GM19043 (cell line): ENCODE data around the gene SWT1.

Experiments
- ATAC-seq: cut with Tn5 transposase; IDR thresholded peaks from one replicate; pipeline ENCODE4 v1.9.1; 2021; ENCODE audit warnings: low read depth; ENCODE audit not compliant: unreplicated experiment

SWT1 gene, protein sequence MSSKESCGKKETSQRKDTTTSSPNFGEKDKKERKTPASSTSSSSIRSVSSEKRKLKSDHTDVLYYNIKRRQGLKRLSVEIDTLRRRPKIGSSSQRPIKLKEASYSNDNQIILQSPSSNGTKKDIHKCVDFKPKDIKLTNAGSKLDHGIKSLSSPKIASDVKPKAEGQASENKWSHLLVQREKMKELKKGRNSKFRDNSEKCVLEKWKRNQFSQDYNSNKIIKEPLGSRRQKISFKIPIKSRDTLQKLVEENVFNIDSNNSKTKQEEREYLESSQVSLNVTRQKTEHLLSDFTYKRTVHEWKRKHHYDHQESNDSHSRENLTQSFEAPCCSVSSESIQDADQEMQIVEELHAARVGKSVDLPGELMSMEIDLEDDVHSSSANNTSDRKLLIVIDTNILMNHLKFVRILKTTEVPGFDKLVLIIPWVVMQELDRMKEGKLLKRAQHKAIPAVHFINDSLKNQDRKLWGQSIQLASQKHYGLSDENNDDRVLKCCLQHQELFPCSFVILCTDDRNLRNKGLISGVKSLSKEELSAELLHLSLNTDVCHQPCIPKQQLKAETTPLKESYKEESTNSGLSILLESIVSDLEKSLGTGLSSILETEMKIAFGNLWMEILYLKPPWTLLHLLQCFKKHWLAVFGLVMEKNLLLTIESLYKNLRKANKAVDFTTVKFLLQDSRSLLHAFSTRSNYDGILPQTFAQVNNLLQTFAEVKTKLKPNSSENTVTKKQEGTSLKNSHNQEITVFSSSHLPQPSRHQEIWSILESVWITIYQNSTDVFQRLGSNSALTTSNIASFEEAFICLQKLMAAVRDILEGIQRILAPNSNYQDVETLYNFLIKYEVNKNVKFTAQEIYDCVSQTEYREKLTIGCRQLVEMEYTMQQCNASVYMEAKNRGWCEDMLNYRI

DNA sequence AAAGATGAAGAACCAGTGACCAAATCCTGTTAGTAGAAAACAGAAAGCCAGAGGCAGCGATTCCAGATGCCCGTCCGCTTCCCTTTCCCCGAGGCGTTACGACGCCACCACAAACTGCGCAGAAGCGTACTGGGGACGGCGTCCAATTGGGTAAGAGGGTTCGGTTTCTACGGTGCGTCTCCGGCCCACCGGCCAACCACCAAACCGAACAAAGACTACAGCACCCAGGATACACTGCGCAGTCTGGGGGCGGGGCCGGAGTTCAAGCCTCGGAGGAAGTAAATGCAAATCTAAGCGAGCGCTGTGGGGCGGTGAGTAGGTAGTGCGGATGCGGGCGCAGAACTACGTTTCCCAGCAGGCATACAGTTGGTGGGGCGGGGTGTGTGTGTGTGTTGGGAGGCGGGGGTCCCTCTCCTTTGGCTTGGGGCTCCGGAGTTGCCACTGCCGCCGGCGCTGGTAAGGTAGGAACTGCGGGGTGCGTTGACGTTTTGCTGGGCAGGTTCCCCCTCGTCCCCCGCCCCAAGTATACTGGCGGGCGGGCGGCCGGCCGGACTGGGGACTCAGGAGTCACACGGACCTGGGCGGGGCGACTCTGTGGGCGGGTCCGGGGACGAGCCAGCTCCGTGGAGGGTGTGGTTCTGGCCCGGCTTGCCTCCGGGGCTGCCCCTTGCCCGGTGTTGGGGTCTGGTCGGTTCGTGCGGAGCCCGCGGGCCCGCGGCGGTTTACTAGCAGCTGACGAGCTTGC is at the start of gene SWT1, which contains the start of gene TRMT1L:
Gene SWT1 (plus strand): TSS at position 314 of the 745 bp plus-strand sequence. CDS start 3,675 bp downstream, outside the sequence.
Gene TRMT1L (minus strand): TSS at position 100 of the 745 bp plus-strand sequence. CDS start 241 bp downstream, outside the sequence.
- peak; percentile 89 for ATAC-seq

DNA sequence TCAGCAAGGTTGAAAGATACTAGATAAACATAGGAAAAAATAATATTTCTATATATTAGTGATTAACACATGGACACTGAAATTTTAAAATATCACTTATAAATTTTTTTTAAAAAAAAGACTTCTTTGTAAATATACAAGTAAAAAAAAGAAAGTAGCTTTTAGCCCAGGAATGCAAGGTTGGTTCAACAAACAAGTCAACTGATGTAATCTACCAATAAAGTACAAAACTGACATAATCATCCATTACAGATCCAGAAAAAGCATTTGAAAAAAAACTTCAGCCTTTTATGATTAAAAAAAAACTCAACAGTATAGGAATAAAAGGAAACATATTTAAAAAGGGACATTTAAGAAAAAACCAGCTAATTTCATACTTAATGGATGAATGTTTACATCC is 48.6 kb upstream of the SWT1 start:
- no peak for ATAC-seq

DNA sequence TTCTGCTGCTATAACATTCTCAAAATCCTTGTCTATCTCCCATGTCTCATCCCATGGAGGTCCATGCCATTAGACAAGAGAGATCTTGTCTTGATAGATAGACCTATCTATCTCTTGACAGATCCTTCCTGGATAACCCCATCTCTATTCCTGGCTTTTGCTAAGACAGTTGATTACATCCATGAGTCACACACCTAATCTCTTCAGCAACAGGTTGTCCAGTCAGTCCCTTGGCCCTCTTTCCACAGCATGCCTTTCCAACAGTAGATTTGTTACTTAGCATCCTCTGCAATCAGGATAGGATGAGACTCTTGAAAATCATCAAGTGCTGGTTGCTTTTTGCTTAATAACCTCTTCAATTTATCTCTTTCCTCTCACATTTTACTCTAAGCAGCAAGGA is 46.8 kb upstream of the SWT1 start:
- ATAC-seq: no peak

DNA sequence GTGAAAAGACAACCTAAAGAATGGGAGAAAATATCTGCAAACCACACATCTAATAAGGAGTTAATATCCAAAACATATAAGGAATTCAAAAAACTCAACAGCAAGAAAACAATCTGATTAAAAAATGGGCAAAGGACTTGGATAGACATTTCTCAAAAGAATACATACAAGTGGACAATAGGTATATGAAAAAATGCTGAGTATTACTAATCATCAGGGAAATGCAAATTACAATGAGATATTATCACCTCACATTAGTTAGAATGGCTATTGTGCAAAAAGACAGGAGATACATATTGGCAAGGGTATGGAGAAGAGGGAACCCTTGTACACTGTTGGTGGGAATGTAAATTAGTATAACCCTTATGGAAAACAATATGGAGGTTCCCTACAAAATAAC is 45.1 kb upstream of the SWT1 start:
- no peak for ATAC-seq

DNA sequence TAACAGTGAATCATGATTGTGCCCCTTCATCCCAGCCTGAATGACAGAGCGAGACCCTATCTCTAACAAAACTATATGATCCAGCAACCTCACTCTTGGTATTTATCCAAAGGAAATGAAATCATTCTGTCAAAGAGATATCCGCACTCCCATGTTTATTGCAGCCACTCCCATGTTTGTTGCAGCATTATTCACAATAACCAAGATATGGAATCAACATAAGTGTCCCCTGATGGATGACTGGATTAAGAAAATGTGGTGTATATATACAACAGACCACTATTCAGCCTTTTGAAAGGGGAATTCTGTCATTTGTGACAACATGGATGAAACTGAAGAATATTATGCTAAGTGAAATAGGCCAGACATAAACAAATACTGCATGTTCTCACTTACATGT is 44.6 kb upstream of the SWT1 start:
- no peak for ATAC-seq

DNA sequence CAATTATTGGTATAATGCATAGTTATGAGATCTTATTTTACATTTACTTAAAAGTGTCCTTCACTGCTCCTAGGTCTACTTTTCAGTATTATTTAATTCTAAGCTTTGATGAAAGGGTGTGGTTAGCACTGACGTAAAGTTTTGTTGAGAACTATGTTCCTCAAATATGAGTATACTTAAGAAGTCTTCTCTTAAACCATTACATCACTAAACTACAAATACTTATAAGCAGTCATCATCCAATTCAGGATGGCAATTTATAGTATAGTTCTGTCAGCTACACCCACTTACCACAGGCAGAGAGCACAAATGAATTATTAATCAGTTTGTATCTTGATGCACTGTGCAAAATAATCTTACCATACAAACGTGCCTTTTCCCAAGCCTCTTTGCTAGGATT is 27.3 kb upstream of the SWT1 start:
- no peak for ATAC-seq

DNA sequence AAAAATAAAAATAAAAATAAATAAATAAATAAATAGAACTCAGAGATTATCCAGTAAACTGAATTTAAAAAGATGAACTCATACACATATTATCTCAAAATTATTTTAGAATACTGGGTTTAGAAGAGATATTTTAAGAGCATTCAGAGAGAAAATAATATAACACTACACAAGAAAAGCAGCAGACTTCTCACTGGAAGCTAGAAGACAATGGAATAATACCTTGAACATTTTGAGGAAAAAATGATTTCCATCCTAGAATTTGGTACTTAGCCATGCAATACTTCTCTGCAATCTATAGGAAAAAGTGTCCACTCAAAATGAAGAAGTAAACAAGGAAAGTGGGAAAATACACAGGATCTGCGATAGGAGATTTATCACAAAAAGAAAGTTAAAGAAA is 24.4 kb upstream of the SWT1 start:
- ATAC-seq: no peak

DNA sequence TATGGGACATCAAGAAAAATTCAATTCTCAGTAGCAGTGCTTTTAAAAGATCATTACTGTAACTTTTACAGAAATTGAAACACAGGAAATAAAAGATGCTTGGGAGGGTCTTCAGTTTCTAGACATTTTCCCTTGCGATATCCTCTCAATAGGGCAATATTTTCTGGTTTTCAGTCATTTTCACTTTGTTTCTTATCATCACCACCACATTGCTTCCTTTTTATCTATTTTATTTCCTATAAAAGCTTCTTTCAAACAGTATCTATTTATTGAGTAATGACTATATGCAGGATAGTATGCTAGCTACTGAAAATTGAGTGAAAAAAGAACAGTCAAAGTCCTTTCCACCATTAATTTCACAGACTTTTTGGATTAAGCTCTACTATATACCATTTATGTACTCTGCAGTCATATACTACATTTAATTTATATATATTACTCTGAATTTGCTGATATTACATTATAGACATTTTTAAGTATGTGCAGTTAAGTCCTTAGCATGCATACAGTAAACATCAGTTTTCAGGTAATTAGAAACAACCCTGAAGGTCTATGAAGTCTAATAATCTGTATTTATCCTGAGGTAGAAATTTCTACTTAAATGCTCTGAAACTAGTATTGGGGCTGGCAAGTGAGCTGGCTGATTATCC is 18.9 kb upstream of the SWT1 start:
- no peak for ATAC-seq

DNA sequence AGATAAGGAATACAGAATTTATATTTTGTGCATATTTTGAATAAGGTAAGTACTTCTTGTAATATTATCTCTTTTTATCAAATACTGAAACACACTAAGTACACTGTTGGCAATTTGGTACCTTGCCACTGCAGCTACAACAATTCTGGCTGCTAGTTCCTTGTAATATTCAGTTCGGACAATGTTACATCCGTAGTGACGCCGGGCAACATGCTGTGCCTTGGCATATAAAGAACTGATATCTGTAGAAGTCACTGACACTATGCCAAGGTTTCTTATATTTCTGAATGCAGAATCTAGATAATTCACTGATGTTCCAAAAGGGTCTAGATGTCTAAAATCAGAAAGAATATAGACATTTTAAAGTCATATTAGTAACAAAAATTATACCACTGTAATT is 17.7 kb upstream of the SWT1 start:
- ATAC-seq: no peak

DNA sequence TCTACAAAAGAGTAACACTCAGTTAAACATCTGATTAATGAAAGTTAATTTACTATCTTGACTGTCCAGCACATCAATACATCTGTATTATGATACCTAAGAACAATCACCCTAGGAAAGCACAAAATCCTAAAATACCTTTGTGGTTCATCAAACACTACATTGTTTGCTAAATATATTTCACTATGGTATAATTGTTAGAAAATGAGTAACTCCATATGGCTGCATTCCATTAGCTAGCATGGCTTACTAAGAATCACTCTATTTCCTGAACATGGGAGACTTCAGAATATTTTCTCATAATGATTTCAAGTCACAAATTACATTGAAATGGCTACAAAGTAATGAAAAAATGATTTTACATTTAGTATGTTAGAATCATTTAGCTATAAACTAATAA is 12.7 kb upstream of the SWT1 start:
- ATAC-seq: no peak

DNA sequence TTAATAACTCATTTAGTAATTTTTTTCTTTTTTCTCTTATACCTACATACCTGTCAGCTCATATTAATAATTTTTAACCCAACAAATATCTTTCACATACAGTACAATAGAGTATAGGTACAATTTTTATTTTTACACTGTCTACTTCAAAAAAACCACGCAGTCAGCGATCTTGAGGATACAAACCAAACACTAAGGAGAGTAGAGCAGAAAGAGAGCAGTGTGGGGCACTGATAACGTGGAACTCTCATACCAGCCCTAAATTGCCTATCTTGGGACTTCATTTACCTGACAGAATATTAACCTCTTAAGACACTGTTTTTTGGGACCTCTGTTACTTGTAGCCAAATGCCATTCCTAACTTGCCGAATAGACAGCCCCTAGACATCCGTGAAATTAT is 5.8 kb upstream of the SWT1 start:
- no peak for ATAC-seq

DNA sequence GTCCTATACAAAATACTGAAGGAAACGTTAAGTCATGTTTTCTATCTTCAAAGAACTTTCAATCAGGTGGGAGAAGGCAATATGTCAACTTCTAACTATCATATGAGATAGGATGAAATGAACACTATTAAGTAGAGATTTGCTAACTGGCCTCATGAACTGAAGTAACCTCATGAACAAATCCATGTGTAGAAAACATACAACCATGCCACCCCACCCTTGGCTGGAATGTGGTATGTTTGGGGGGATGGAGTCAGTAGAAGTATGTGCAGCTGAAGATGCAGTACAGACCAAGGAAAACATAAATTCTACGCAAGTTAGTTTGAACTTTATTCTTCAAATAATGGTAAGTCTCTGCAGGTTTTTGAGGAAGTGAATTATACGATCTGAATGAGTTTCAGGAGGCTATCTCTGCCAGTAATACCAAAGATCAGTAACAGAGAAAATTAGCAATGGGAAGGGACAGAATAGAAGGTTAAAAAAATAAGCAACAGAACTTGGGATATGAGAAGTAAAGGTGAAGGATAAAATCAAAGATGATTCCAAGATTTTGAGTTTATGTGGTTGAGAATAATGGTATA is 4.7 kb upstream of the SWT1 start:
- ATAC-seq: no peak

DNA sequence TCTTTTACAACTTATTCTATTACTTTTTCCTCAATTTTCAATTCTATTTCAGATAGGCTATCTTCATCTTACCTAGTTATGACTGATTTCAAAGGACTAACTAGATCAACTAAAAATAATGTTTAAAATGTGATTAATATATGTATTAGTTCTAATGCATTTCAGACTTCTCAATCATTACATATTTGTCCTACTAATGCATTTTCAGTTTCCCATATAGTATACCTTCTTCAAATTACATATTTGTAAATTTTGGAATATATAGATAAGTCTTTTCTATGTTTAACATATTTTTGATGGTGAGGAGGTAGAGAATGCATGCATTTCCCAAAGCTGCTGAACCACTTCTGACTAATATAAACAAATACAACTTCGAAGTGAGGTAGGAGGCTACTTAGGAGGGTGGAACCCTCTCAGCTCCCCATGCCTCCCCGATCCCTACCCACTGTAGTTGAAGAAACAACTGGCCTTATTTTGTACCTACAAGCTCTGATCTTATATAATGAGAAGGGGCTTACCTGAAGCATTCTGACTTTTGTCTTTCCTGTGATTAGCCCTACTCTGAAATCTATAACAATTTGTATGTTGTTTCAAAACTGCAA is 2.0 kb upstream of the SWT1 start:
- ATAC-seq: no peak

DNA sequence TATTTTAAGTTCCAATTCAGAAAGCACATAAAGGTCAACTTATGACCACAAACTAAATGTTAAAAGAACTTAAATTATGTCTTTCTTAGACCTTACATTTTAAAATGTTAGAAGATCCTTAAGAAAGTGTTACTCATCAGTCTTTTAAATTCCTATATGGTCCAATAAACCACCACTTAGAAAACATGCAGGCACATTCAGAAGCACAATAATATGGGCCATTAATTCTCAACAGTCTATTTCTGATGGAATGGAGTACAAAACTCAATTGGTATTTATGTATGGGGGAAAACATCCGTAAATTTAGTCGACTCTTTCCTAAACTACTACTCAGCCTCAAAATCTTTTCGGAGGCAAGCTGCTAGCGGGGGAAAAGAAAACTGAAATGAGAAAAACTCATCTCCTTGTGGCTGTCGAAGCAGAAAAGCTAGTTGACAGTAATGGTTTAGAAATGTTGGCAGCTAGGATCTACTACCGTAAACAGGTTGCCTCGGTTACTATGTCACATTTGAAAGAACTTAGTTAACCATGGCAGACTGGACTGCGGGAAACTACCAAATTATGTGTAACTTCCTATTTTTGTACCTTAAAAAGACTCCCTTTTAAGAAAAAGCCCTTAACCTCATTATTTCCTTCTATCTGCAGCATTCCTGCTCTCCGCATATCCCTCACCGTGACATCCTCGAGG is 1.2 kb upstream of the SWT1 start:
- no peak for ATAC-seq

DNA sequence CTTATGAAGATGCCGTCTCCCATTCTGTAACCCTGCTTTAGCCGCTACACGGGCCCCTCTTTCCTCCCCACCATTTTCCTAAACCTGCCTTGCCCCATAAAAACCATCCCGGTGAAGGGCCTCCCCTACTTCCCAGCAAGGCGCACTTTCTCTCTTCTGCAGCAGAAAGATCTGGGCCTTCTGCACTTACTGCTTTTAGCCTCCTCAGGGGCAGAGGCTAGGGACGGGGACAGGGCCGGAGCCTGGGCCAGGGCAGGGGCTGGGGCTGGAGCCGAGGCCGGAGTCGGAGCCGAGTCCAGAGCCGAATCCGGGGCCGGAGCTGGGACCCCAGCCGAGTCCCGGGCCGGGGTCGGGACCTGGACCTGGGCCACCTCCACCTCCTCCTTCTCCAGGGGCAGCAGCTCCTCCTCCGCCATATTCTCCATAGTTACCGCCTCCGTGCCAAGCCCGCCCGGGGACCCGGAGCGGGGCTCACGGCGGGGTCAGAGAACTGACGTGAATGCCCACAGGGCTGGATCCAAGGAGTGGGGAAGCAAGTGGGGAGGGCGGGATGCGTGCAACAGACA is 596 bp upstream of the SWT1 start:
- ATAC-seq: peak; percentile 17

DNA sequence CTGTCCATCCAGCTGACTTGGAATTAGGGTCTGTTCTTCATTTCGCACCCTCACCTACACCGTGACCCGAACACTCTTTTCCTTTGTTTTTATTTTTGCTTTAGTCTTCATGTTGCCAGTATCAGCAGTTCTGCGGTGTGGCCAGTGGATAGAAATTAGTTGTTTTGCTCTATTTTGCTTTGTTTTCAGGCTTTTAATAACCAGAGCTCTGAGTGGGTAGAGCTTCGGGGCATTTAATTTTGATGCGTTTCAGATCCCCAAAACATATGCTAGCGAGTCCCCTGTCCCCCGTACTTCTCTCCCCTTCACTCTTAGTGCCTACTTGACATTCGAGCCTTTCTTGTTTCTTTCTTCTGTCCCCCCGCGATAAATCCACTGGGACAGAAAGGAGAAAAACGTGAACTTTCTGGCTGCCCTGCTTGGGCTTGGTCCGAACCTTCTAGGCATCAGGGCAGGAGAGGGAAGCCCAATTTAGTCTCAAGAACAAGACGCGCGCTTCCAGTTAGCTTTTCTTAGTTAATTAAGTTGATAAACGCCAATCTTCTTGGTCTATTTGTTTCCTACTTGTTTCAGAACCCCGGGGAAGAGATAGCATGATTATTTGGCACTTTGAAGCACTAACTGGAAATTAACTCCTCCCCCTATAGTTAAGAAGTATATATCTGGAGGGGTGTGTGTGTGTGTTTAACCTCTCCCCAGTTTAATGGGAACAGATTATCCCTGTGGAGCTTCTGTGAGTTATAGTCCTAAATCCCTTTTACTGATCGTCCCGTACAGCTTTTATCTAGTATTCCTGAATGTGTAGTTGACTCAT is 839 bp downstream of the SWT1 start:
- no peak for ATAC-seq

DNA sequence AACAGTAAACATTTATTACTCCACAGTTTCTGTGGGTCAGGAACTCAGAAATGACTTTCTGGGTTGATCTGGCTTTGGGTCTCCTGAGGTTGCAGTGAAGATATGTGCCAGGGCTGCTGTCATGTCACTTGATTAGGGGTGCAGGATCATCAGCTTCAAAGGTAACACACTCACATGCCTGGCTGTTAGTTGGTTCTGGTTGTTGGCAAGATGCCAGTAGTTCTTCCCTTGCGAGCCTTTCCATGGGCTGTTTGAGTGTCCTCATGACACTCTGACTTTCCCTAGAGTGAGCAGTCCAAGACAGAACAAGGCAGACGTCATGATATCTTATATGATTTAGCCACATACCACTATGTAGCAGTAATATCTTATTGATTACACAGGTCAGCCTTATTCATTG is 1.8 kb downstream of the SWT1 start:
- no peak for ATAC-seq

DNA sequence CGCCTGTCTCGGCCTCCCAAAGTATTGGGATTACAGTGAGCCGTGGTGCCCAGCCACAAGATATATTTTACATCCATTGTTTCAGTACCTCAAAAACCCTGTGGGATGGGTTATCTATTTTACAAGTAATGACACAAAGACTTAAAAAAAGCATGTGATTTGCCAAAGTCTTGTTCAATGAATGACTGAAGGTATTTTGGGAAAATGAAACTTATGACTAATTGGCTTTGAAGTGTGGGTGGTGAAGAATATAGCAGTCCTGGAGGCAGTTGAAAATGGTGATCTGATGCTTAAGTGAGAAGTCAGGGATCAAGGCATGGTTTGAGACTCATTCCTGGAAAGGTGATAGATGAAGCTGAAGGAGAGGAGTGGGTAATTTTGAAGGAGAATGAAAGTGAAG is 3.0 kb downstream of the SWT1 start:
- ATAC-seq: no peak
